GM12874 (cell line): Measurements from ENCODE around the gene DCP1A.
A peak's percentile ranks its signal among the peaks of the same experiment; 100 is the strongest.

Source experiments
- TF ChIP-seq, protein P1 (sequence below): IDR thresholded peaks from 2 replicates; pipeline ENCODE4 v1.5.1; 2011; ENCODE audit warnings: low read depth, mild to moderate bottlenecking, control low read depth, low read length, moderate library complexity; ENCODE audit not compliant: insufficient read depth

DCP1A gene

DNA sequence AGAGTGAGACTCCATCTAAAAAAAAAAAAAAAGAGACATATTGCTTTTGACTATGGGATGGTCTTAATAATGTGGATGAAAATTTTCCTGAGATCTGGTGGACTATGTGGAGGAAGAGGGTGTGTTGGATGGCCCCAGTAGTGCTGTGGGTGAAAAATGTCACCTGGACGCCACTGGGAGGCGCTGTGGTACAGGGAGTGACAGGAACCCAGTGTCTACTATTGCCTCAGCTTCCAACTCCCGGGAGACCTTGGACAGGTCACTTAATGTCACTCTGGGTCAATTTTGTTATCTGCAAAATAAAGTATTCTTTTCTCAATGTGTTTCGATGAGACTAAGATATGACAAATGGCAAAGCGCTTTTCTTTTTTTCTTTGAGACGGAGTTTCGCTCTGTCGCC, 27.7 kb upstream of the DCP1A start:
- TF ChIP-seq, protein P1, sequence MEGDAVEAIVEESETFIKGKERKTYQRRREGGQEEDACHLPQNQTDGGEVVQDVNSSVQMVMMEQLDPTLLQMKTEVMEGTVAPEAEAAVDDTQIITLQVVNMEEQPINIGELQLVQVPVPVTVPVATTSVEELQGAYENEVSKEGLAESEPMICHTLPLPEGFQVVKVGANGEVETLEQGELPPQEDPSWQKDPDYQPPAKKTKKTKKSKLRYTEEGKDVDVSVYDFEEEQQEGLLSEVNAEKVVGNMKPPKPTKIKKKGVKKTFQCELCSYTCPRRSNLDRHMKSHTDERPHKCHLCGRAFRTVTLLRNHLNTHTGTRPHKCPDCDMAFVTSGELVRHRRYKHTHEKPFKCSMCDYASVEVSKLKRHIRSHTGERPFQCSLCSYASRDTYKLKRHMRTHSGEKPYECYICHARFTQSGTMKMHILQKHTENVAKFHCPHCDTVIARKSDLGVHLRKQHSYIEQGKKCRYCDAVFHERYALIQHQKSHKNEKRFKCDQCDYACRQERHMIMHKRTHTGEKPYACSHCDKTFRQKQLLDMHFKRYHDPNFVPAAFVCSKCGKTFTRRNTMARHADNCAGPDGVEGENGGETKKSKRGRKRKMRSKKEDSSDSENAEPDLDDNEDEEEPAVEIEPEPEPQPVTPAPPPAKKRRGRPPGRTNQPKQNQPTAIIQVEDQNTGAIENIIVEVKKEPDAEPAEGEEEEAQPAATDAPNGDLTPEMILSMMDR, result peak; percentile 89

DNA sequence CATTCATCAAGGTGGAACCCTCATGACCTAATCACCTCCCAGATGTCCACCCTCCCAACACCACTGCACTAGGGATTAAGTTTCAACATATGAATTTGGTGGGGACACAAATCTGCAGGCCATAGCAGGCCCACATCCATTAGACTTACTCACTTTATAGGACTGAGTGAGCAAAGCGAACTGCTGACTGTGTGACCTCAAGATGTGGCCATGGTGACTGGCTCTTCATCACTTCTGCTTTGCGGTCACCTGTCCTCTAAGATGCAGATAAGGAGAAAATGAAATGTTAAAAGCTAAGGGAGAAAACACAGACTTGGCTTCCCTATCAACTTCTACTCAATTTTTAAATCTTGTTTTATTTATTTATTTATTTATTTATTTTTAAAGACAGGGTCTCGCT, 14.5 kb upstream of the DCP1A start:
- TF ChIP-seq, protein P1, result no peak

DNA sequence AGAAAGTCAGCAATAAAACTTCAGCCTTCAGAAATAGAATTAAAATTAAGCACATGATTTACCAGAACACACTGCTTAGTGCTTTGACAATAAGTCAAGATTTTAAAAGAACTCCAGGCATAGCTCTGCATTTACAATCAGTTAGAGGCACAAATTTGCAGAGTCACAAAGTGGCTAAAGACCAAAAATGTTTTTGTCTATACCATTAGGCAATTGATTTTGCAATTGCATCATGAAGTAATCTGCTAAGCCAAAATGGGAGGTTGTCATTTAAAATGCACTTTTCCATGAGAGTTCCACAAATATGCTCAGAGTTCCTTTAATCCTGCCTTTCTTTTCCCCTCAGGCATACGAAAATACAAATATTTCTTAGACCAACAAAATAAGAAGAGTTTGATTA, 10.1 kb upstream of the DCP1A start:
- TF ChIP-seq, protein P1, result no peak

DNA sequence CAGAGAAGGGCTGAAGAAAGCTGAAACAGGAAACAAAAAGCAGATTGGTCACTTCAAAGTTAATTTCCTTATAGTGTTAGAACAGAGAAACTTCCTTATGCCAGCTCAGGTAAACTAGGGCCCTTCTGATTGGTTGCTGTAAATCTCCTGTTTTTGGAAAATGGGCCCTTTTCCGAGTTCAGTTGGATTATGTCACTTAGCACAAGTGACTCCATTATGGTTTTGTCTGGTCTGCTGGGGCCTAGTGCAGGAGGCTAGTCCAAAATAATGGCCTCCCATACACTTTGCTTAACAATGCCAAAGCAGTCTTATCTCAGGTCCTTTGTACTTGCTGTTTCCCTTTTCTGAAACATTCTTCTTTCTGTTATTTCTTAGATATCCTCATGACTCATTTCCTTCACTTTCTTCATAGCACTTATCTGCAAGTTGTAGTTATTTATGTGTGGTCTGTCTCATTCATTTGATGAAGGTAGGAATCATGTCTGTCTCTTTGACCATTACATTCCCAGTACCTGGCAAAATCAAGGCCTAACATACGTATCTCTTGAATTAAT, 7.7 kb upstream of the DCP1A start:
- TF ChIP-seq, protein P1, result no peak

DNA sequence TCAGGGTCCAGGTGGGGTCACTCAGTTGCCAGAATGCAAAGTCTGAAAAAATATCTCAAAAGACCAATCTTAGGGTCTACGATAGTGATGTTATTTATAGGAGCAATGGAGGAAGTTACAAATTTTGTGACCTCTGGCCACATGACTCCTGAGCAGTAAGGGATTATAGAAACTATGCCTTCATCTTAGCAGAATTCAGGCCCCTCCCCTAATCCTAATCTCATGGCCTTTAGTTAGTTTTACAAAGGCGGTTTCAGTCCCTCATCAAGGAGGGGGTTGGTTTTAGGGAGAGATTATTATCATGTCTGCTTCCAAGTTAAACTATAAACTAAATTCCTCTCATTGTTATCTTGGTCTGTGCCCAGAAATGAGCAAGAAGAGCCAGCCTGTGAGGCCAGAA, 5.9 kb upstream of the DCP1A start:
- TF ChIP-seq, protein P1, result no peak

DNA sequence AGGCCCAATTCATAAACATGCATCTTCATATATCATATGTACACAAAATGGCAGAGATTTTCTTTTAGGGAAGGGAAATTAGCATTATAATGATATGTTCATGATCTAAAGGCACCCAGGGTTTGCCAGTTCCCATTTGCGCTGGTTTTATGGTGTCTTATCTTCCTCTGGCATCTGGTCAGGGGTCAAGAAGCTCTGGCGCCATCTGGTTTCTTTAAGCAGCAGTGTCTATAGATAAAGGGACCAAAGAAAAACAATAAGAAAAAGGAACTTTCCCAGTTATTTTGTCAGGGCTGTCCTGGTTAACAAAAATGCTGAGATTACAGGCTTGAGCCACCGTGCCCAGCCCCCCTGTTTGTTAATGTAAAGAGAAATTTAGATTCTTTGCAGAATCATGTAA, 3.3 kb upstream of the DCP1A start:
- TF ChIP-seq, protein P1, result no peak

DNA sequence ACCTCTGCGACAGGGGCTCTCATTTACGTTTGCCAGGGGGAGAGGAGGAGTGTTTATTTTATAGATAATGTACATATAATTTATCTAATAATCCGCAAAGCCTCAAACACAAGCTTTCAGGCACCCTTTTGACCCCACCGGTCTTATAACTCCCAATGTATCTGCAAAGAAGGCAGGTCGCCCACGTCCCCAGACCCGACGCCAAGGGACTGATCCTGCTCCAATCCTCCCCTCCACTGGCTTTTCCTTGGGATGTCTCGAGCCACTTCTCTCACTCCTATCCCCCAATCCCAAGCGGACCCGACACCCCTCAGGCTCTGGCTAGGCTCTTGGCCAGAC, 452 bp downstream of the DCP1A start:
- TF ChIP-seq, protein P1, result no peak

DNA sequence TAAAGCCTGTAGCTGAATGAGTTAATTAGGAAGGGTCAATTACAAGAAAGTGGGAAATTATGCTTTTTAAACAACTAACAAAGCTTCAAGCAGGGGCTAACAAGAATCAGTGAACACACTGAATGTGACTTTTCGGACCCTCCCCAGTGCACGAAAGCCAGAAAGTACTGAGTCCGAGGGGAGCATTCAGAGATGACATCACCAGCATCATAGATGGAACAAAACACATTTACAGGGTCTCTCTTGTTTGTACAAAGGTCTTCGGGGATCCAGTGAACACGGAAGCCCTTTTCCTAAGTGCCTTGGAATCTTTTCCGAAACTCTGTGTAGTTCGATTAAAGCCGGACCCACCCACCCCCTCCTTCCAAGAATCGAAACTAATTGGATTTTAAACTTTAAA, 829 bp downstream of the DCP1A start:
- TF ChIP-seq, protein P1, result no peak
